ENCODE results near the gene NUDT12. TPM values are rescaled to one million over a fixed set of nuclear protein-coding genes. Genes with fewer than 3 reads are reported as not detected.

Gene NUDT12
- total RNA-seq, 1 experiment from 2014 or later = 9.2 TPM

- H3K27ac ChIP-seq (ENCODE audit: low read length) = no peak overlapping the region
- in situ Hi-C loops (cut with HindIII; ENCODE audit: low pct_unique_long_range_greater_than_20kb, low sequenced_read_pairs) (no loop called here), intact Hi-C loops (cut with micrococcal nuclease; ENCODE audit: unreplicated experiment) (loop anchor here (10.0 kb wide), 1 partner anchor 215 kb away; no protein-coding TSS in a partner anchor)
- BruUV-seq (replicated peaks) = no TSS peak
- DNase-seq (ENCODE audit: low read depth, low spot score) (no peak), ATAC-seq (no peak)
- no peak overlapping the region for H3K4me3 ChIP-seq (ENCODE audit: low read depth in 2 of 2, low read length in 2 of 2)
- CTCF ChIA-PET = no interaction called here
- no peaks in the 10 kb centered on the region for H3K4me1 ChIP-seq (ENCODE audit: control insufficient read depth, insufficient read depth, low read length)
- H3K27me3 ChIP-seq (ENCODE audit: control insufficient read depth, insufficient read depth, low read length) = no peaks in the 10 kb centered on the region
- TF ChIP-seq, protein P1, sequence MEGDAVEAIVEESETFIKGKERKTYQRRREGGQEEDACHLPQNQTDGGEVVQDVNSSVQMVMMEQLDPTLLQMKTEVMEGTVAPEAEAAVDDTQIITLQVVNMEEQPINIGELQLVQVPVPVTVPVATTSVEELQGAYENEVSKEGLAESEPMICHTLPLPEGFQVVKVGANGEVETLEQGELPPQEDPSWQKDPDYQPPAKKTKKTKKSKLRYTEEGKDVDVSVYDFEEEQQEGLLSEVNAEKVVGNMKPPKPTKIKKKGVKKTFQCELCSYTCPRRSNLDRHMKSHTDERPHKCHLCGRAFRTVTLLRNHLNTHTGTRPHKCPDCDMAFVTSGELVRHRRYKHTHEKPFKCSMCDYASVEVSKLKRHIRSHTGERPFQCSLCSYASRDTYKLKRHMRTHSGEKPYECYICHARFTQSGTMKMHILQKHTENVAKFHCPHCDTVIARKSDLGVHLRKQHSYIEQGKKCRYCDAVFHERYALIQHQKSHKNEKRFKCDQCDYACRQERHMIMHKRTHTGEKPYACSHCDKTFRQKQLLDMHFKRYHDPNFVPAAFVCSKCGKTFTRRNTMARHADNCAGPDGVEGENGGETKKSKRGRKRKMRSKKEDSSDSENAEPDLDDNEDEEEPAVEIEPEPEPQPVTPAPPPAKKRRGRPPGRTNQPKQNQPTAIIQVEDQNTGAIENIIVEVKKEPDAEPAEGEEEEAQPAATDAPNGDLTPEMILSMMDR (IDR thresholded peaks at IDR 0.05) = no peak
- TF ChIP-seq REST (IDR thresholded peaks at IDR 0.05; ENCODE audit: insufficient read depth in 1 of 2, low read depth in 2 of 2, low read length in 1 of 2) (no peak), TCF7L2 (IDR thresholded peaks at IDR 0.05; ENCODE audit: low read depth, low read length) (no peak), POLR2AphosphoS5 (IDR thresholded peaks at IDR 0.05; ENCODE audit: low read depth, low read length) (no peak), SIN3A (IDR thresholded peaks at IDR 0.05; ENCODE audit: borderline replicate concordance, insufficient read depth, low read depth, low read length) (no peak)
- no peaks in the 10 kb centered on the region for H3K9me3 ChIP-seq (ENCODE audit: control insufficient read depth, insufficient read depth, low read depth, low read length)
- H3K36me3 ChIP-seq (ENCODE audit: control insufficient read depth, insufficient read depth, low read length) = no peaks in the 10 kb centered on the region
- POLR2A ChIA-PET = no interaction called here
Measured at GRCh38 chr5:103589776-103590175, 27.2 kb upstream of the NUDT12 start.

- ChIA-PET CTCF (no interaction called here), POLR2A (no interaction called here)
- H3K9me3 ChIP-seq (ENCODE audit: control insufficient read depth, insufficient read depth, low read depth, low read length) = no peaks in the 10 kb centered on the region
- no peaks in the 10 kb centered on the region for H3K36me3 ChIP-seq (ENCODE audit: control insufficient read depth, insufficient read depth, low read length)
- DNase-seq (ENCODE audit: low read depth, low spot score) (no peak), ATAC-seq (no peak)
- H3K27ac ChIP-seq (ENCODE audit: low read length) = no peak overlapping the region
- BruUV-seq (replicated peaks) = no TSS peak
- in situ Hi-C loops (cut with HindIII; ENCODE audit: low pct_unique_long_range_greater_than_20kb, low sequenced_read_pairs) (no loop called here), intact Hi-C loops (cut with micrococcal nuclease; ENCODE audit: unreplicated experiment) (loop anchor here (10.0 kb wide), 1 partner anchor 215 kb away; no protein-coding TSS in a partner anchor)
- TF ChIP-seq TCF7L2 (IDR thresholded peaks at IDR 0.05; ENCODE audit: low read depth, low read length) = no peak
- no peak for TF ChIP-seq REST (IDR thresholded peaks at IDR 0.05; ENCODE audit: insufficient read depth in 1 of 2, low read depth in 2 of 2, low read length in 1 of 2)
- no peak for TF ChIP-seq SIN3A (IDR thresholded peaks at IDR 0.05; ENCODE audit: borderline replicate concordance, insufficient read depth, low read depth, low read length)
- TF ChIP-seq POLR2AphosphoS5 (IDR thresholded peaks at IDR 0.05; ENCODE audit: low read depth, low read length) = no peak
- TF ChIP-seq, protein P1 (IDR thresholded peaks at IDR 0.05) = no peak
- no peaks in the 10 kb centered on the region for H3K4me1 ChIP-seq (ENCODE audit: control insufficient read depth, insufficient read depth, low read length)
- H3K4me3 ChIP-seq (ENCODE audit: low read depth in 2 of 2, low read length in 2 of 2) = no peak overlapping the region
- H3K27me3 ChIP-seq (ENCODE audit: control insufficient read depth, insufficient read depth, low read length) = no peaks in the 10 kb centered on the region
Measured at GRCh38 chr5:103589357-103589756, 26.8 kb upstream of the NUDT12 start.
